Esophagus squamous epithelium (tissue), 4 donors: ENCODE data around the gene GLB1L2.

Experiments
- CTCF ChIP-seq, 6 experiments: fragments of 450-650 bp in 4 of 6; fragments of 200-600 bp in 2 of 6; sonication (generic) in 2 of 6; IDR thresholded peaks; one replicate each; pipeline ENCODE4 v1.5.1; 2016 to 2019; ENCODE audit warnings: antibody characterized with exemption in 6 of 6, mild to moderate bottlenecking in 4 of 6, moderate library complexity in 4 of 6
- POLR2A ChIP-seq, 4 donors: fragments of 450-650 bp; IDR thresholded peaks; one replicate each; pipeline ENCODE4 v1.6.1; 2017; ENCODE audit warnings: antibody characterized with exemption in 4 of 4, mild to moderate bottlenecking in 4 of 4, moderate library complexity in 3 of 4

- TF ChIP-seq CTCF (IDR thresholded peaks at IDR 0.05) (no peak), POLR2A (IDR thresholded peaks at IDR 0.05) (no peak)
Observed at GRCh38 chr11:134383576-134384221, 51.9 kb downstream of the GLB1L2 start.
